Smooth muscle cell (in vitro differentiated cells): ENCODE measurements around the gene CUX1. TPM values are rescaled to one million over a fixed set of nuclear protein-coding genes. Genes with fewer than 3 reads are reported as not detected.
"Not testable (repeated sequence)": the region's sequence is repeated elsewhere in the genome, so short reads cannot be mapped to it uniquely, and the experiment has no call there.

Experiments used
- DNase-seq: peaks from one replicate; lab custom pipeline; 2025; ENCODE audit not compliant: unreplicated experiment; lab: John Stamatoyannopoulos, UW
- H2AFZ ChIP-seq: fragments of 200-600 bp; sonication (generic); 2 replicates; pipeline ENCODE4 v1.6.0; 2016; ENCODE audit warnings: antibody characterized with exemption, low read depth, mild to moderate bottlenecking
- H3F3A ChIP-seq: fragments of 200-600 bp; sonication (generic); 2 replicates; pipeline ENCODE4 v1.6.0; 2017; ENCODE audit warnings: antibody characterized with exemption, low read depth
- H3K27ac ChIP-seq: fragments of 200-600 bp; sonication (generic); 2 replicates; pipeline ENCODE4 v1.5.1; 2016; ENCODE audit warnings: low read depth, mild to moderate bottlenecking
- H3K27me3 ChIP-seq: fragments of 200-600 bp; sonication (generic); 2 replicates; pipeline ENCODE4 v1.6.1; 2016; ENCODE audit warnings: low read depth, mild to moderate bottlenecking
- H3K36me3 ChIP-seq: fragments of 200-600 bp; sonication (generic); 2 replicates; pipeline ENCODE4 v1.5.1; 2016; ENCODE audit warnings: low read depth
- H3K4me1 ChIP-seq: fragments of 200-600 bp; sonication (generic); 2 replicates; pipeline ENCODE4 v1.5.1; 2016; ENCODE audit warnings: low read depth
- H3K4me2 ChIP-seq: fragments of 200-600 bp; sonication (generic); 2 replicates; pipeline ENCODE4 v1.6.0; 2016; ENCODE audit warnings: mild to moderate bottlenecking
- H3K4me3 ChIP-seq: fragments of 200-600 bp; sonication (generic); 2 replicates; pipeline ENCODE4 v1.5.1; 2016; ENCODE audit warnings: mild to moderate bottlenecking
- H3K79me2 ChIP-seq: fragments of 200-600 bp; sonication (generic); 2 replicates; pipeline ENCODE4 v1.6.0; 2016; ENCODE audit warnings: low read depth, mild to moderate bottlenecking
- H3K9ac ChIP-seq: fragments of 200-600 bp; sonication (generic); 2 replicates; pipeline ENCODE4 v1.6.0; 2016; ENCODE audit warnings: low read depth
- H3K9me3 ChIP-seq: fragments of 200-600 bp; sonication (generic); replicated peaks from 2 replicates; pipeline ENCODE4 v1.5.1; 2016; ENCODE audit warnings: low read depth
- H4K20me1 ChIP-seq: fragments of 200-600 bp; sonication (generic); 2 replicates; pipeline ENCODE4 v1.6.0; 2016; ENCODE audit warnings: low read depth
- CTCF ChIP-seq: fragments of 200-600 bp; sonication (generic); IDR thresholded peaks from 2 replicates; pipeline ENCODE4 v1.5.1; 2017; ENCODE audit warnings: borderline replicate concordance, mild to moderate bottlenecking, antibody characterized with exemption; ENCODE audit not compliant: insufficient read depth, poor library complexity, severe bottlenecking
- whole genome bisulfite sequencing: methylation state at CpG from one replicate; pipeline ENCODE4 v1.1.7; 2016; ENCODE audit warnings: low lambda C conversion rate; 5-methylcytosine and 5-hydroxymethylcytosine counted together
- polyA plus RNA-seq: library from polyadenylated mRNA; unstranded; fragments of >200 nt; fragmentation: Nextera tagmentation; extraction: Ambion mirVana; gene quantifications from 2 replicates; pipeline ENCODE4 v1.2.1, GENCODE V29; 2016
- total RNA-seq: library from RNA; depleted of rRNA; stranded (reverse); fragments of >200 nt; gene quantifications from 2 replicates; pipeline ENCODE4 v1.2.3, GENCODE V29; 2014

Gene CUX1
- total and polyA plus RNA-seq, 2 experiments from 2014 or later: 56.3 to 78.4 TPM

GRCh38 chr7:101795461-101795860, 22.0 kb upstream of the CUX1 start:
- Histone ChIP-seq H3K27ac (no peak overlapping the region), H2AFZ (no peak overlapping the region), H3K4me3 (no peak overlapping the region), H3K36me3 (no peaks in the 10 kb centered on the region), H3F3A (no peaks in the 10 kb centered on the region), H3K79me2 (no peaks in the 10 kb centered on the region), H3K9me3 (no peaks in the 10 kb centered on the region), H3K4me1 (no peaks in the 10 kb centered on the region), H3K9ac (no peak overlapping the region), H3K27me3 (no peaks in the 10 kb centered on the region), H3K4me2 (no peak overlapping the region), H4K20me1 (no peaks in the 10 kb centered on the region)
- over 99% methylated on average over 5 of the region's 5 CpGs for WGBS
- DNase-seq: no peak
- no peak for TF ChIP-seq CTCF

DNA sequence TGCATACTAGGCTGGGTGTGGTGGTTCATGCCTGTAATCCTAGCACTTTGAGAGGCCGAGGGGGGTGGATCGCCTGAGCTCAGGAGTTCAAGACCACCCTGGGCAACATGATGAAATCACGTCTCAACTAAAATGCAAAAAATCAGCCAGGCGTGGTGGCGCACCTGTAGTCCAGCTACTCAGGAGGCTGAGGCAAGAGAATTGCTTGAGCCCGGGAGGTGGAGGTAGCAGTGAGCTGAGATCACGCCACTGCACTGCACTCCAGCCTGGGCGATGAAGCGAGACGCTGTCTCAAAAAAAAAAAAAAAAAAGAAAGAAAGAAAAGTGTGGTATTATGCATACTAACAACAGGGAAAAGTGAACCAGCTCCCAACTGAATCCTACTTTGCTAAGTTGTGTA, 19.3 kb upstream of the CUX1 start:
- not testable (repeated sequence) for H2AFZ ChIP-seq, H3K9ac ChIP-seq
- 91% methylated on average over 8 of the region's 10 CpGs for whole genome bisulfite sequencing

DNA sequence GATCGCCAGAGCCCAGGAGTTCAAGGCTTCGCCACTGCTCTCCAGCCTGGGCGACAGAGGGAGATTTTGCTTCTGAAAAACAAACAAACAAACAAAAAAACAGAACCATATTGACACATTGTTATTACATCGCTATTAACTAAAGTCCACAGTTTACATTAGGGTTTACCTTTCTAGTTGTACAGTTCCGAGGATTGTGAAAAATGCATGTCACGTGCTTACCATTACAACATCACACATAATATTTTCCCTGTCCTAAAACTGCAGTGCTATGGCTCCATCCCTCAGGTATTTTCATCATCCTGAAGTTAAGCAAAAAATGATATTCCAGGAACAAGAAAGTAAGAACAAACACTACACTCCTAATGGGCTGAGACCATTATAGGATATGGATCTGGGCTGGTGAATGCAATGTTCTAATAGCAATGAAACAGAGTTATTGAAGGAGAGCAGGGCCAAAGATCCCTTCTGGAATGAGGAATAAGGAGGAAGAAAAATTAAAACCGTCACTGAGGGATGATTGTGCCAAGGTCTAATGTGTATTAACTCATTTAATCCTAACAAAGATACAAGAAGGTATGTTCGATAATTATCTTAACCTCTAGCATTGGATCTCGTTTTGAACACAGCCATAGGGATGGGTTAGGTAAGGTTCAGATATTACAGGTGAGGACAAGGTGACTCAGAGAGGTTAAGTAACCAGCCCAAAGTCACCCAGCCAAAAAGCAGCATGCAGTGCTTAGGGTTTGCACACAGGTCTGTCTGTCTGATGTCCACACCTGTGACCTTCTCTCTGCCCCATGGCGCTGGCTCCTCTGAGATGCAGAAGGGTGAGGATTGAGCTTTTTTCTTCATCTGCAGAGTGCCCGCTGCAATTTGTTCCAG, 14.0 kb upstream of the CUX1 start:
- H3K4me1 ChIP-seq: peaks cover 4% of the 10 kb centered on the region
- peak overlapping the region; percentile 54 for H2AFZ ChIP-seq
- no peaks in the 10 kb centered on the region for H3K79me2 ChIP-seq
- H3K36me3 ChIP-seq: no peaks in the 10 kb centered on the region
- H3K27me3 ChIP-seq: peaks cover 5% of the 10 kb centered on the region
- no peaks in the 10 kb centered on the region for H4K20me1 ChIP-seq
- TF ChIP-seq CTCF: no peak
- no peak for DNase-seq
- no peaks in the 10 kb centered on the region for H3K9me3 ChIP-seq
- H3F3A ChIP-seq: no peaks in the 10 kb centered on the region
- H3K27ac ChIP-seq: no peak overlapping the region
- WGBS: 74% methylated on average over 11 of the region's 11 CpGs
- H3K4me3 ChIP-seq: no peak overlapping the region
- no peak overlapping the region for H3K9ac ChIP-seq
- H3K4me2 ChIP-seq: peak overlapping the region; percentile 71

More for the DNA sequence above, 19.3 kb upstream of the CUX1 start:
- H3K4me2 ChIP-seq, H3K79me2 ChIP-seq, H3F3A ChIP-seq, H3K4me3 ChIP-seq, H3K9me3 ChIP-seq, DNase-seq, H4K20me1 ChIP-seq, H3K4me1 ChIP-seq, H3K36me3 ChIP-seq, H3K27me3 ChIP-seq, H3K27ac ChIP-seq: not testable (repeated sequence)

- Histone ChIP-seq H2AFZ (peak overlapping the region; percentile 65), H3K4me3 (no peak overlapping the region), H4K20me1 (no peaks in the 10 kb centered on the region), H3K27ac (no peak overlapping the region), H3K9ac (no peak overlapping the region), H3K4me2 (peak overlapping the region; percentile 71), H3K79me2 (no peaks in the 10 kb centered on the region), H3K27me3 (peaks cover 5% of the 10 kb centered on the region), H3F3A (no peaks in the 10 kb centered on the region), H3K4me1 (peaks cover 4% of the 10 kb centered on the region), H3K9me3 (no peaks in the 10 kb centered on the region), H3K36me3 (no peaks in the 10 kb centered on the region)
- WGBS: 9% methylated on average over 16 of the region's 16 CpGs
- DNase-seq: no peak
- no peak for TF ChIP-seq CTCF
Measured at GRCh38 chr7:101804088-101804963, 13.1 kb upstream of the CUX1 start.
